T47D (cell line): ENCODE measurements around the gene ADAM12.
"Not testable (repeated sequence)": the region's sequence is repeated elsewhere in the genome, so short reads cannot be mapped to it uniquely, and the experiment has no call there.

Source experiments
- DNase-seq, 2 experiments: peaks; one replicate each; pipeline versions ENCODE4 v3.0.0 to v3.0.0-alpha.2; 2011 to 2012; ENCODE audit warnings: low read depth in 1 of 2, low spot score in 1 of 2
- JUND ChIP-seq: IDR thresholded peaks from 2 replicates; pipeline ENCODE4 v1.6.1; 2012; ENCODE audit warnings: low read depth
- in situ Hi-C: cut with HindIII; loops from 2 replicates; pipeline ENCODE4 v1.10.0; 2016; ENCODE audit warnings: low sequenced_read_pairs, low pct_unique_long_range_greater_than_20kb

ADAM12 gene

DNA sequence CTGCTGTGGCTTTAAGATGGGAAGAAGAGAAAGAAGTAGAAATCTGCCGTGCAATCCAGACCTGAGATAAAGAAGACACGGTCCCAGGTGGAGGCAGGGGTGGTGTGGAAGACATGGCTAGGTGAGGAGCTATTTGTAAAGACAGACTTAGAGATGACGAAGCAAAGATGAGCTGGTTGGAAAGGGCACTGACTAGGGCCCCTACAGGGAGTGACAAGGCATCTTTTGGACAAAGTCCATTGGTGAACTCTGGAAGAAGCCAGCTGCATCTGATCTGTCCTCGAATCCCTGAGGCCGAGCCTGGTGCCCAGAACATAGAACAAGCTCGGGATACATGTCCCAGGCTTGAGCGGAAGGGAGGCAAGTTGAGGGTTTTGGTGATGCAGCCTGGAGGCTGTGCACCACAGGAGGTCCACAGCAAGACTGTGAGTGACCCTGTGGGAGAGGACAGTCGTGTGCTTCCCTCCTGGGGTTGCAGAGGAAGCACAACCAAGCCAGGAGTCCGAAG lies 191.2 kb downstream of the ADAM12 start:
- DNase-seq = no peak
- TF ChIP-seq JUND = no peak
- in situ Hi-C loops = no loop called here

GRCh38 chr10:126196281-126196680 lies 192.0 kb downstream of the ADAM12 start:
- no peak for DNase-seq
- in situ Hi-C loops = no loop called here
- TF ChIP-seq JUND = no peak

GRCh38 chr10:126191192-126191591 lies 197.1 kb downstream of the ADAM12 start:
- TF ChIP-seq JUND = no peak
- in situ Hi-C loops = no loop called here
- DNase-seq = no peak

DNA sequence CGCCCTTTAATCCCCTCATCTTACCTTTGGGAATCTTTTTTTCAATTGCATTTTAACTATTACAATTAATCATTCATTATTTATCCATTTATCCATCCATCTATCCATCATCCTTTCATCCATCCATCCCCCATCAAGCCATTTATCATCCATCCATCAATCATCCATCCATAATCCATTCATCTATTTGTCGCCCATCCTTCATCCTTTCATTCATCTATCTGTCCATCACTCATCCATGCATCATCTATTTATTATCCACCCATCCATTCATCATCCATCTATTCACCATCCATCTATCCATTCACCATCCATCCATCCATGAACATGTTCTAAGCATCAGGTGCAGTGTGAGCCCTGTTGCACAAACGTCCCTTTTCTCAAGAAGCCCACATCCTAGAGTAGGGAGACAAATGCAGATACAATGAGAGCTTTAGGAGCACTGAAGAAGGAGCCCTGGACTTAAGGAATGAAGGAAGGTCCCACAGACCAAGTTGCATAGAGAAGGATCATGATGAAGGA lies 199.5 kb downstream of the ADAM12 start:
- in situ Hi-C loops = no loop called here
- DNase-seq = no peak
- TF ChIP-seq JUND = no peak

DNA sequence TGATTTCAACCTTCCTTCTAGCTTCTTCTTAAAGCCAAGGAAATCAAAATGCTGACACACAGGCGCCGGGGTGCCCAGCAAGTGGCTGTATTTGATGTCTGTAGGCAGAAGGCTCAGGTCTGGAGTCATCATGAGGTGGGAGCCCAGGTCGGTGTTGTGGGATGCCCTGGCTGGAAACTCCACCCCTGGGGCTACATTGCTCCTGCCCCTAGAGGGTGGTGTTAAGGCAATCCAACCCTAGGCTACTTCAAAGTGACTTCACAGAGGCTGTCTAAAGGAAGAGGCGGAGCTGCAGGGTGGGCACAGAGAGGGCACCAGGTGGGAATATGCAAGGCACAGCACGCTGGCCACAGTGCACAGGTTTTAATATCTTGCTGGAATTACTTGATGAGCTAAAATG lies 200.9 kb downstream of the ADAM12 start:
- in situ Hi-C loops = no loop called here
- no peak for DNase-seq
- no peak for TF ChIP-seq JUND

GRCh38 chr10:126186766-126187165 lies 201.5 kb downstream of the ADAM12 start:
- in situ Hi-C loops = no loop called here
- no peak for TF ChIP-seq JUND
- DNase-seq = no peak

GRCh38 chr10:126185676-126186447 lies 202.4 kb downstream of the ADAM12 start:
- in situ Hi-C loops = no loop called here
- no peak for TF ChIP-seq JUND
- no peak for DNase-seq

DNA sequence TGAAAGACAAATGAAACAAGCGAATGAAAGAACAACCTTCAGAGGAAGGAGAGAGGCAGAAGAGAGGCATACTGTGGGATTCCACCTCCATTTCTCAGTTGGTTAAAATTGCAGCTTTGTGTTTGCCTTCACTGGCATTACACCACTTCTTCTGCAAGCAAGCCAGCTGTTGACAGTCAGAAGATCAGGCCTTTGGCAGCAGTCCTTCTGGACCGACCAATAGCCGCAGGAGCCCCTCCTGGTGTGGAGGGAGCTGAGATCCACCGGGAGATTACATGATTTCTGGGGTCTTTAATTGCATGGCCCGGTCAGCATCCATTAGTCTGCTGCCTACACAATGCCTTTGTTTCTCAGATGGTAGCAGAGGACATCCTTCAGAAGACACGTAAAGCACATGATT lies 206.7 kb downstream of the ADAM12 start:
- in situ Hi-C loops = no loop called here
- TF ChIP-seq JUND = no peak
- no peak for DNase-seq

DNA sequence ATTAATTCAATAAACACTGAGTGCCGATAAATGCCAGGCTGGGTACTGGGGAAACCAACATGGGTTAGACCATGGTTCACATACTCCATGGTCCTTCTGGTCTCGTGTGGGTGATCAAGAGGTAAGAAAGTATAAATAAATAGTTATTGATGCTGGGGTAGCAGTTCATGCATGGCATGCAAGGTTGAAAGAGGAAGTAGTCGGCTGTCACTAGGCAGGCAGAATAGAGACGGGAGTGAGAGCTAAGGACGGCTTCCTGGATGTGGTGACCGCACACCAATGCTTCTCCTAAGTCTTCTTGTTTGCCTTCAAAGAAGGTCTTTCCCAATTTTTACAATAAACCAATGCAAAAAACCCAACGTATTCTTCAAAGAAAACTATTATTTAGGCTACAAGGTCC lies 208.6 kb downstream of the ADAM12 start:
- no peak for DNase-seq
- in situ Hi-C loops = no loop called here
- no peak for TF ChIP-seq JUND

GRCh38 chr10:126177417-126178030 lies 210.8 kb downstream of the ADAM12 start:
- no peak for DNase-seq
- in situ Hi-C loops = no loop called here
- TF ChIP-seq JUND = no peak

GRCh38 chr10:126175641-126176262 lies 212.5 kb downstream of the ADAM12 start:
- DNase-seq = no peak
- no peak for TF ChIP-seq JUND
- in situ Hi-C loops = no loop called here

DNA sequence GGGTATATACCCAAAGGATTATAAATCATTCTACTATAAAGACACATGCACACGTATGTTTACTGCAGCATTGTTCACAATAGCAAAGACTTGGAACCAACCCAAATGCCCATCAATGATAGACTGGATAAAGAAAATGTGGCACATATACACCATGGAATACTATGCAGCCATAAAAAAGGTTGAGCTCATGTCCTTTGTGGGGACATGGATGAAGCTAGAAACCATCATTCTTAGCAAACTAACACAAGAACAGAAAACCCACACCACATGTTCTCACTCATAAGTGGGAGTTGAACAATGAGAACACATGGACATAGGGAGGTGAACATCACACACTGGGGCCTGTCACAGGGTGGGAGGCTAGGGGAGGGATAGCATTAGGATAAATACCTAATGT lies 215.5 kb downstream of the ADAM12 start:
- in situ Hi-C loops, DNase-seq: not testable (repeated sequence)

DNA sequence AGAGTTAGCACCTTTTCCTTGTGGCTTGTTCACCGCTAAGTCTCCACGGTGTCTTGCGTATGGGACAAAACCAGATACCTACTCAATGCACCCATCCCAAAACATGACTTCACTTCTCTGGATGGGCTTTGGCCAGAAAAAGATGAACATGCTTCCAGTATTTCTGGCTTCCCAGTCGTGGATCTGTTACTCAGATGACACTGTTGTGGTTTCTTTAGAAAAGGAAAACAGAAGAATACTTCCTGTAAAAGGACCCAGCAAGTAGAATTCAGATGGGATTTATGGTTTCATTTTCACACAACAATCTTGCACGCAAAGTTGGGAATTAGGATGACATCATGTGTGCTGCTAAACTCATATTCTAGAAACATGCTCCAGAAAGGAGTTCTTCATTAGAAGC lies 216.7 kb downstream of the ADAM12 start:
- no peak for DNase-seq
- no peak for TF ChIP-seq JUND
- in situ Hi-C loops = no loop called here

DNA sequence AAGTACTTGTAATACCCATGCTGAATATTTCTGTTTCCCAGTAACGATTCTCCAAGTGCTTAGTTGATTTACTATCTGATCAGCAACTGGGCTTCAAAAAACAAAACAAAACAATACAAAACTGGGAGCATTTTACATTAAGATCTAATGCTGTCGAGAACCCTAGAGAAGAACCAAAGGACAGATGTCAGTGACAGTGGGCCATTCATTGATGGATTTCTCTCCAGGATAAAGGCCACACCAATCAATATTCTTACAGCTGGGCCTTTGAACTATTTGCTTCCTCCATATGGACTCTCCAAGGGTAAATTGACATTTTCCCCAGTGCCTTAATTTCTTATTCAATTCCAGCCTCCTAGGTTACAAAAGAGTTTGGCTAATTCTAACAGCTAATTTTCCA lies 217.5 kb downstream of the ADAM12 start:
- TF ChIP-seq JUND = no peak
- DNase-seq = no peak
- in situ Hi-C loops = no loop called here
